Osteocyte (in vitro differentiated cells): ENCODE results near the gene FBXO44. TPM values are rescaled to one million over a fixed set of nuclear protein-coding genes. Genes with fewer than 3 reads are reported as not detected.
A peak's percentile ranks its signal among the peaks of the same experiment; 100 is the strongest.

Source experiments
- DNase-seq: peaks from one replicate; pipeline ENCODE4 v3.0.0; 2021; ENCODE audit warnings: mixed read lengths; ENCODE audit not compliant: unreplicated experiment; ENCODE audit errors: extremely low spot score
- H3K27ac Mint-ChIP-seq: one replicate; pipeline ENCODE4 v1.8.0; 2021; ENCODE audit warnings: mild to moderate bottlenecking, mixed read lengths; ENCODE audit not compliant: unreplicated experiment
- H3K27me3 Mint-ChIP-seq: one replicate; pipeline ENCODE4 v1.8.0; 2021; ENCODE audit warnings: mixed read lengths; ENCODE audit not compliant: unreplicated experiment
- H3K36me3 Mint-ChIP-seq: one replicate; pipeline ENCODE4 v1.8.0; 2021; ENCODE audit warnings: mixed read lengths; ENCODE audit not compliant: unreplicated experiment
- H3K4me1 Mint-ChIP-seq: one replicate; pipeline ENCODE4 v1.8.0; 2021; ENCODE audit warnings: mixed read lengths; ENCODE audit not compliant: unreplicated experiment
- H3K4me3 Mint-ChIP-seq: one replicate; pipeline ENCODE4 v1.8.0; 2021; ENCODE audit warnings: mild to moderate bottlenecking, moderate library complexity, mixed read lengths; ENCODE audit not compliant: unreplicated experiment
- H3K9me3 Mint-ChIP-seq: one replicate; pipeline ENCODE4 v1.8.0; 2021; ENCODE audit warnings: mixed read lengths; ENCODE audit not compliant: unreplicated experiment
- total RNA-seq: library from RNA; stranded (reverse); gene quantifications from 2 replicates; pipeline ENCODE4 v1.2.1, GENCODE V29; 2021
- TF ChIP-seq, protein P1 (sequence below): fragments of 200-600 bp; sonication (generic); IDR thresholded peaks from 2 replicates; pipeline ENCODE4 v1.5.0; 2021; ENCODE audit warnings: antibody characterized with exemption, mild to moderate bottlenecking, moderate library complexity

FBXO44 gene
- total RNA-seq, 1 donor from 2014 or later = 27.7 TPM

DNA sequence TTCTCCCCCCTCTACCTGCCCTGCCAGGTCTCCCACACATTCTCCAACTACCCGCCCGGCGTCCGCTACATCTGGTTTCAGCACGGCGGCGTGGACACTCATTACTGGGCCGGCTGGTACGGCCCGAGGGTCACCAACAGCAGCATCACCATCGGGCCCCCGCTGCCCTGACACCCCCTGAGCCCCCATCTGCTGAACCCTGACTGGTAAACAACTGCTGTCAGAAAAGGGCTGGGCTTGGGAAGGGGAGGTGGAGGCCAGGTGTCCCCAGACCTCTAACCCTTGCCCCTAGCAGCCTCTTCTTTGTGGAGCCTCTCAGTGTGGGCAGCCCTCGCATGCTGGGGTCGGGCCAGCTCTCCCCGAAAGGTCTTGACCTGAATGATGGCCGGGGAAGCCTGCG, 6.4 kb downstream of the FBXO44 start:
- Mint-ChIP-seq H3K36me3 (peaks cover 6% of the 10 kb centered on the region), H3K9me3 (no peaks in the 10 kb centered on the region), H3K4me1 (no peaks in the 10 kb centered on the region), H3K27ac (no peak overlapping the region), H3K27me3 (no peaks in the 10 kb centered on the region), H3K4me3 (no peak overlapping the region)
- TF ChIP-seq, protein P1, sequence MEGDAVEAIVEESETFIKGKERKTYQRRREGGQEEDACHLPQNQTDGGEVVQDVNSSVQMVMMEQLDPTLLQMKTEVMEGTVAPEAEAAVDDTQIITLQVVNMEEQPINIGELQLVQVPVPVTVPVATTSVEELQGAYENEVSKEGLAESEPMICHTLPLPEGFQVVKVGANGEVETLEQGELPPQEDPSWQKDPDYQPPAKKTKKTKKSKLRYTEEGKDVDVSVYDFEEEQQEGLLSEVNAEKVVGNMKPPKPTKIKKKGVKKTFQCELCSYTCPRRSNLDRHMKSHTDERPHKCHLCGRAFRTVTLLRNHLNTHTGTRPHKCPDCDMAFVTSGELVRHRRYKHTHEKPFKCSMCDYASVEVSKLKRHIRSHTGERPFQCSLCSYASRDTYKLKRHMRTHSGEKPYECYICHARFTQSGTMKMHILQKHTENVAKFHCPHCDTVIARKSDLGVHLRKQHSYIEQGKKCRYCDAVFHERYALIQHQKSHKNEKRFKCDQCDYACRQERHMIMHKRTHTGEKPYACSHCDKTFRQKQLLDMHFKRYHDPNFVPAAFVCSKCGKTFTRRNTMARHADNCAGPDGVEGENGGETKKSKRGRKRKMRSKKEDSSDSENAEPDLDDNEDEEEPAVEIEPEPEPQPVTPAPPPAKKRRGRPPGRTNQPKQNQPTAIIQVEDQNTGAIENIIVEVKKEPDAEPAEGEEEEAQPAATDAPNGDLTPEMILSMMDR = no peak
- DNase-seq = peak; percentile 80

DNA sequence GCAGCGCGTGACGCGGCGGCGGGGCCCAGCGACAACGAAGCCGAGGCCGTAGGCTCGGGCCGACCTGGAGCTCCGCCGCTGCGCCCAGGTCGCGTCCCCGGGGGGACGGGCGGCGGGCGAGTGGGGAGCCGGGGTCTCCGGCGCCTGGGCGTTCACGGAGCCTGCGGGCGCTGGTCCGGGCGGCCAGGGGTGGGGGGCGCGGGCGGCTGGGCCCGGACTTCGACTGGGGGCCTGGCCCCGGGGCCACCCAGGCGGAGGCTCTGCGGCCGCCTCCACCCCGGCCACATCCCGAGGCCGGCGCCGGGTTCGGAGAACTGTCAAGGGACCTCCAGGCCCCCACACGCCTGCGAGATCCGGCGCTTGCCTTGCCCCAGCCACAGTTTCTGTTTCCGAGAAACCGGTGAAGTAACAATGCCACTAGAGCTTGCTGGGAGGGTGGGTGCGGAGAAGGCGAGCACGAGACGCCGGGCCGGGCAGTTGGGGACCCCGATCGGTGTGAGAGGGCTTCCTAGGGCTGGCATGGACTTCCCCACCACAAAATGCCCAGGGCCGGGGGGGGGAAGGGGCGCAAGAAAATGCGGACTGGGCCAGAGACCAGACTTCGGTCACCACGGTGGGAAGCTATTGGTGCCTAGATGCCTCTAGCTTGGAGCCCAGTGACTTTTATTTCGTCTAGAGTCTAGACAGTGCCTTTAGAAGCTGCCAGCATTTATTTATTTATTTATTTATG, 9.8 kb downstream of the FBXO44 start:
- peak overlapping the region; percentile 38 for H3K27ac Mint-ChIP-seq
- H3K27me3 Mint-ChIP-seq = no peaks in the 10 kb centered on the region
- peak; percentile 81 for DNase-seq
- H3K9me3 Mint-ChIP-seq = no peaks in the 10 kb centered on the region
- H3K36me3 Mint-ChIP-seq = peaks cover 9% of the 10 kb centered on the region
- H3K4me3 Mint-ChIP-seq = peak overlapping the region; percentile 75
- TF ChIP-seq, protein P1 = no peak
- no peaks in the 10 kb centered on the region for H3K4me1 Mint-ChIP-seq

DNA sequence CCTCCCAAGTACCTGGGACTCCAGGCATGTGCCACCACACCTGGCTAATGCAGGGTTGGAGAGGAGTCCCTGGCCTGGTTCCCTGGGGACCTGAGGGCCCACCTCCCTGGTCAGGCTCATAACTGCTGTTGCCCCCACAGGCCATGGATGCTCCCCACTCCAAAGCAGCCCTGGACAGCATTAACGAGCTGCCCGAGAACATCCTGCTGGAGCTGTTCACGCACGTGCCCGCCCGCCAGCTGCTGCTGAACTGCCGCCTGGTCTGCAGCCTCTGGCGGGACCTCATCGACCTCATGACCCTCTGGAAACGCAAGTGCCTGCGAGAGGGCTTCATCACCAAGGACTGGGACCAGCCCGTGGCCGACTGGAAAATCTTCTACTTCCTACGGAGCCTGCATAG, 13.8 kb downstream of the FBXO44 start:
- Mint-ChIP-seq H3K36me3 (peaks cover 6% of the 10 kb centered on the region), H3K4me1 (no peaks in the 10 kb centered on the region), H3K27me3 (no peaks in the 10 kb centered on the region), H3K4me3 (no peak overlapping the region), H3K9me3 (no peaks in the 10 kb centered on the region), H3K27ac (no peak overlapping the region)
- TF ChIP-seq, protein P1 = no peak
- no peak for DNase-seq

DNA sequence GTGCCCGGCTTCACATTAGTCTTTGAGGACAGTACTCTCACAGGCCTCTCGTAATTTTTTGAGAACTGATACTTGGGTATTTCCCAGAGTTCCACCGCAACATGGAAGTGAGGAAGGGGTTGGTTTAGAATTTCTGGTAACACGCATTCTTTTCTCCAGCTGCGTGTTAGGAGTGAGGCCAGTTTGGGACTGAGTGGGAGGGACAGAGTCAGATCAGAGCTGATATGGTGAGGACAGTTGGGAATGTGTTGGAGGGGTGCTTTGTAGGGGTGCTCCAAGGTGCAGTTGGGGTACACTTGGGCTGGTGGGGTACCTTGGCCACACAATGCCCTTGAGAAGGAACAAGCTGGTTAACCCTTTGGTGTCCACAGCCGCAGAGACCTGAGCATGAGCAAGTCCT, 16.1 kb downstream of the FBXO44 start:
- Mint-ChIP-seq H3K36me3 (peaks cover 11% of the 10 kb centered on the region), H3K27ac (no peak overlapping the region), H3K9me3 (no peaks in the 10 kb centered on the region), H3K27me3 (no peaks in the 10 kb centered on the region), H3K4me1 (no peaks in the 10 kb centered on the region), H3K4me3 (no peak overlapping the region)
- DNase-seq = no peak
- TF ChIP-seq, protein P1 = no peak

DNA sequence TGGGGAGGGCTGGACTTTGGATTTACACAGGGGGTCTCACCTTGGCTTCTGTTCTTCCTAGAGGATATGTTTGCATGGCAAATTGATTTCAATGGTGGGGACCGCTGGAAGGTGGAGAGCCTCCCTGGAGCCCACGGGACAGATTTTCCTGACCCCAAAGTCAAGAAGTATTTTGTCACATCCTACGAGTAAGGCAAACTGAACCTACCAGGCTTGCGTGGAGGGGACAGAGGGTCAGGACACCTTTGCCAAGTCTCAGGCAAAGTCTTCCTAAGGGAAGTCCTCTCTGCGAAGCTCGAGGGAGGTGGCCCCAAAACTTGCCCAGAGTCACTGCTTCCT, 16.5 kb downstream of the FBXO44 start:
- Mint-ChIP-seq H3K27ac (no peak overlapping the region), H3K27me3 (no peaks in the 10 kb centered on the region), H3K4me3 (no peak overlapping the region), H3K9me3 (no peaks in the 10 kb centered on the region), H3K4me1 (no peaks in the 10 kb centered on the region), H3K36me3 (peaks cover 11% of the 10 kb centered on the region)
- no peak for DNase-seq
- TF ChIP-seq, protein P1 = no peak
